GM12878 (cell line): ENCODE results near the gene LAMA2. TPM values are rescaled to one million over a fixed set of nuclear protein-coding genes. Genes with fewer than 3 reads are reported as not detected.

Experiments
- ATAC-seq: fragments of 200-7000 bp; cut with Tn5 transposase; 3 replicates; pipeline ENCODE4 v1.9.1; 2020; ENCODE audit warnings: mild to moderate bottlenecking, moderate library complexity
- BruUV-seq: library from RNA; stranded (reverse); fragments of 400-500 nt; replicated peaks from 2 replicates; lab custom pipeline; 2021; lab: Mats Ljungman, UMichigan
- CTCF ChIA-PET: fragments of 300-600 bp; sonication (Branson Sonifier 250); formaldehyde crosslinking; extraction: SDS; loops from one replicate; lab custom pipeline; 2021; ENCODE audit warnings: inconsistent platforms; lab: Yijun Ruan, JAX
- POLR2A ChIA-PET: fragments of 350-600 bp; formaldehyde crosslinking; extraction: SDS; loops from one replicate; lab custom pipeline; 2021; ENCODE audit warnings: inconsistent platforms; lab: Charles Lee
- RAD21 ChIA-PET: fragments of 300-600 bp; sonication (Branson Sonifier 250); formaldehyde crosslinking; loops from one replicate; lab custom pipeline; 2023; ENCODE audit warnings: antibody characterized with exemption; ENCODE audit not compliant: unreplicated experiment; lab: Charles Lee
- SMC1A ChIA-PET: fragments of 300-600 bp; sonication (Branson Sonifier 250); formaldehyde crosslinking; loops from one replicate; lab custom pipeline; 2023; ENCODE audit not compliant: unreplicated experiment, uncharacterized antibody; lab: Charles Lee
- DNase-seq: peaks from one replicate; pipeline ENCODE4 v3.0.0-alpha.2; 2011; ENCODE audit warnings: low read depth, low spot score
- FAIRE-seq: peaks from 3 replicates; lab custom pipeline; 2011; peaks lifted over from hg19 to GRCh38; lab: Jason Lieb, UNC
- H2AFZ ChIP-seq: 2 replicates; pipeline ENCODE4 v1.6.0; 2011; ENCODE audit warnings: low read depth, low read length, control low read depth; ENCODE audit not compliant: control insufficient read depth
- H3K27ac ChIP-seq: 2 replicates; pipeline ENCODE4 v1.5.1; 2011; ENCODE audit warnings: control low read depth; ENCODE audit not compliant: control insufficient read depth, insufficient read depth
- H3K27me3 ChIP-seq, 2 experiments: replicated peaks in 1 of 2; 2 replicates each; pipeline versions ENCODE4 v1.6.0 to v1.6.1; 2011; ENCODE audit warnings: low read length in 1 of 2; ENCODE audit not compliant: control insufficient read depth in 2 of 2, insufficient read depth in 2 of 2
- H3K36me3 ChIP-seq, 2 experiments: 2 replicates each; pipeline ENCODE4 v1.5.1; 2011; ENCODE audit warnings: low read length in 1 of 2; ENCODE audit not compliant: control insufficient read depth in 2 of 2, insufficient read depth in 2 of 2
- H3K4me1 ChIP-seq: 2 replicates; pipeline ENCODE4 v1.6.1; 2011; ENCODE audit warnings: mild to moderate bottlenecking, low read length, moderate library complexity, mixed read lengths; ENCODE audit not compliant: control insufficient read depth, insufficient read depth
- H3K4me2 ChIP-seq: 2 replicates; pipeline ENCODE4 v1.6.0; 2011; ENCODE audit warnings: control low read depth; ENCODE audit not compliant: control insufficient read depth, insufficient read depth
- H3K4me3 ChIP-seq: fragments of 200-600 bp; sonication (generic); 2 replicates; pipeline ENCODE4 v1.5.1; 2016
- H3K79me2 ChIP-seq: 2 replicates; pipeline ENCODE4 v1.6.0; 2011; ENCODE audit warnings: low read length; ENCODE audit not compliant: control insufficient read depth, insufficient read depth
- H3K9ac ChIP-seq: 2 replicates; pipeline ENCODE4 v1.8.0; 2011; ENCODE audit warnings: low read length, control low read depth, mixed read lengths; ENCODE audit not compliant: control insufficient read depth, insufficient read depth
- H3K9me3 ChIP-seq: replicated peaks from 3 replicates; pipeline ENCODE4 v1.5.1; 2011; ENCODE audit warnings: mild to moderate bottlenecking, low read length; ENCODE audit not compliant: control insufficient read depth, insufficient read depth
- H4K20me1 ChIP-seq: 2 replicates; pipeline ENCODE4 v1.6.0; 2011; ENCODE audit not compliant: control insufficient read depth, insufficient read depth
- E2F8 ChIP-seq: fragments of 450-650 bp; IDR thresholded peaks from 2 replicates; pipeline ENCODE4 v1.6.1; 2018; ENCODE audit warnings: mild to moderate bottlenecking, low read depth, moderate library complexity; ENCODE audit not compliant: partially characterized antibody
- NR2C1 ChIP-seq: fragments of 450-650 bp; IDR thresholded peaks from 2 replicates; pipeline ENCODE4 v1.6.1; 2017; ENCODE audit warnings: antibody characterized with exemption, mild to moderate bottlenecking, moderate library complexity
- NR2C2 ChIP-seq: IDR thresholded peaks from 2 replicates; pipeline ENCODE4 v1.6.1; 2011; ENCODE audit warnings: borderline replicate concordance, low read depth; ENCODE audit not compliant: control insufficient read depth, insufficient read length
- RCOR1 ChIP-seq: conservative IDR thresholded peaks from 2 replicates; pipeline ENCODE4 v1.6.1; 2012; ENCODE audit warnings: low read depth, low read length, improper control_type of control experiment
- ZNF622 ChIP-seq: fragments of 450-650 bp; IDR thresholded peaks from 2 replicates; pipeline ENCODE4 v1.6.1; 2017; ENCODE audit warnings: mild to moderate bottlenecking, inconsistent platforms
- WGBS: methylation state at CpG from one replicate; pipeline ENCODE4 v1.1.6; 2016; ENCODE audit warnings: low lambda C conversion rate; ENCODE audit not compliant: insufficient replicate concordance, insufficient coverage; ENCODE audit errors: missing lambda C conversion rate; 5-methylcytosine and 5-hydroxymethylcytosine counted together
- in situ Hi-C: fragments of 300-500 bp; cut with MboI; formaldehyde crosslinking; loops from 9 replicates; pipeline ENCODE4 v1.14.3; 2018; ENCODE audit warnings: mixed read lengths
- intact Hi-C: fragments of 100-400 bp; cut with micrococcal nuclease; formaldehyde crosslinking; loops from one replicate; pipeline ENCODE4 v1.14.2; 2022; ENCODE audit not compliant: unreplicated experiment
- polyA plus RNA-seq, 11 experiments: library from polyadenylated mRNA; depleted of rRNA in 4 of 11; unstranded in 6 of 11; stranded (reverse) in 5 of 11; fragments of >200 nt; fragmentation: Nextera tagmentation in 4 of 11; fragmentation: Illumina TruSeq in 1 of 11; extraction: Ambion mirVana in 4 of 11; extraction: Trizol in 1 of 11; gene quantifications; 1 replicate in 1 of 11; 2 replicates in 10 of 11; pipeline versions ENCODE4 v1.2.1 to v1.2.3, GENCODE V29; 2011 to 2016; ENCODE audit warnings: inconsistent platforms in 2 of 11, missing spikeins in 2 of 11, low read depth in 1 of 11
- total RNA-seq, 4 experiments: library from RNA; depleted of rRNA in 3 of 4; stranded (reverse); fragments of >200 nt in 3 of 4; fragmentation: Illumina TruSeq in 1 of 4; extraction: Trizol in 1 of 4; gene quantifications; 2 replicates each; pipeline versions ENCODE4 v1.2.1 to v1.2.3, GENCODE V29; 2013 to 2021

Gene LAMA2
- total and polyA plus RNA-seq, 10 of the 15 experiments (the other 5 are each of a cell fraction or from before 2014, with no cell fraction given), result 0.04 to 2.0 (median 0.37) TPM; not detected in 1

GRCh38 chr6:128932061-128932460, 49.1 kb downstream of the LAMA2 start:
- in situ Hi-C loops, result no loop called here
- 19% methylated on average over 1 of the region's 1 CpG for WGBS
- H3K27me3 ChIP-seq, result no peaks in the 10 kb centered on the region
- intact Hi-C loops, result no loop called here
- TF ChIP-seq RCOR1, result no peak
- TF ChIP-seq NR2C2, result no peak
- H3K4me3 ChIP-seq, result no peak overlapping the region
- no peak overlapping the region for H3K27ac ChIP-seq
- ChIA-PET CTCF (no interaction called here), RAD21 (no interaction called here), SMC1A (no interaction called here), POLR2A (no interaction called here)
- H3K4me1 ChIP-seq, result no peaks in the 10 kb centered on the region
- no peaks in the 10 kb centered on the region for H3K36me3 ChIP-seq
- no peaks in the 10 kb centered on the region for H3K79me2 ChIP-seq
- no peak for FAIRE-seq
- no peaks in the 10 kb centered on the region for H3K9me3 ChIP-seq
- no peak overlapping the region for H2AFZ ChIP-seq
- H4K20me1 ChIP-seq, result no peaks in the 10 kb centered on the region
- no peak overlapping the region for H3K9ac ChIP-seq
- BruUV-seq, result no TSS peak
- no peak overlapping the region for H3K4me2 ChIP-seq
- DNase-seq, result no peak
- no peak for ATAC-seq

DNA sequence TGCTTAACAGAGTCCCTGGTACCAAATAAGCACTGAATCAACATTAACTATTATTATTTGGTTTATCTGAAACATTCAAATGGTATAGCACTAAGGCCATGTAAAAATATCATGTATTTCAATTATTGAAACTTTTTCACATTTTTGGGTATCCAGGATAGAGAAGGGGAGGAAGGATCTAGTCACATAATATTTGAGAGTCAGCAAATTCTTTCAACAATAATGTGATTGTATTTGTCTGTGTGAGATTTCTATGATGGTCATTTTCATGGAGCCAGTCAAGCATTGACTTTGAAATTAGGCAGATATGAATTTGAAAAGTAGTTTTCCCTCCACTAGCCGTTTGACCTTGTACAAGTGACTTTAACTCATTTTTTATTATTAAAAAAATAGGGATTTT, 67.9 kb downstream of the LAMA2 start:
- Histone ChIP-seq H2AFZ (no peak overlapping the region), H3K79me2 (no peaks in the 10 kb centered on the region), H3K4me3 (no peak overlapping the region), H3K36me3 (no peaks in the 10 kb centered on the region), H3K9me3 (no peaks in the 10 kb centered on the region), H3K4me2 (no peak overlapping the region), H3K4me1 (no peaks in the 10 kb centered on the region), H4K20me1 (no peaks in the 10 kb centered on the region), H3K27ac (no peak overlapping the region), H3K9ac (no peak overlapping the region), H3K27me3 (no peaks in the 10 kb centered on the region)
- RAD21 ChIA-PET, result no interaction called here
- 0% methylated on average over 1 of the region's 1 CpG for WGBS
- no peak for ATAC-seq
- POLR2A ChIA-PET, result no interaction called here
- DNase-seq, result no peak
- no TSS peak for BruUV-seq
- CTCF ChIA-PET, result no interaction called here
- SMC1A ChIA-PET, result no interaction called here
- in situ Hi-C loops (no loop called here), intact Hi-C loops (no loop called here)
- no peak for TF ChIP-seq NR2C1
- no peak for TF ChIP-seq E2F8
- TF ChIP-seq ZNF622, result no peak
- no peak for FAIRE-seq
